Fibroblast of pulmonary artery (primary cell): Measurements from ENCODE around the gene ACOXL.

Experiments
- DNase-seq: peaks from one replicate; pipeline ENCODE4 v3.0.0-alpha.2; 2010; ENCODE audit warnings: low read depth
- H3K4me3 ChIP-seq: replicated peaks from 2 replicates; pipeline ENCODE4 v1.5.1; 2011; ENCODE audit warnings: low read depth, mild to moderate bottlenecking, control low read depth, low read length, moderate library complexity
- TF ChIP-seq, protein P1 (sequence below): IDR thresholded peaks from 2 replicates; pipeline ENCODE4 v1.5.1; 2011; ENCODE audit warnings: mild to moderate bottlenecking, control low read depth, low read length, inconsistent platforms; ENCODE audit errors: missing control alignments

ACOXL gene

DNA sequence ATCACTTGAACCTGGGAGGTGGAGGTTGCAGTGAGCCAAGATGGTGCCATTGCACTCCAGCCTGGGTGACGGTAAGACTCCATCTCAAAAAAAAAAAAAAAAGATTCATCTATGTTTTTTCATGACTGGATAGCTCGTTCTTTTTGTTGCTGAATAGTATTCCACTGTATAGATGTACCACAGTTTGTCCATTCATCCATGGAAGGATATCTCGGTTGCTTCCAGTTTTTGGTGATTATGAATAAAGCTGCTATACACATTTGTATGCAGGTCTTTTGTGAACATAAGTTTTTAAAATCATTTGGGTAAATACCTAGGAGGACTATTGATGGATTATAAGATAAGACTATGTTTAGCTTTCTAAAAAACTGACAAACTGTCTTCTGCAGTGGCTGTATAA lies 90.8 kb downstream of the ACOXL start:
- no peak overlapping the region for H3K4me3 ChIP-seq
- DNase-seq: no peak
- TF ChIP-seq, protein P1, sequence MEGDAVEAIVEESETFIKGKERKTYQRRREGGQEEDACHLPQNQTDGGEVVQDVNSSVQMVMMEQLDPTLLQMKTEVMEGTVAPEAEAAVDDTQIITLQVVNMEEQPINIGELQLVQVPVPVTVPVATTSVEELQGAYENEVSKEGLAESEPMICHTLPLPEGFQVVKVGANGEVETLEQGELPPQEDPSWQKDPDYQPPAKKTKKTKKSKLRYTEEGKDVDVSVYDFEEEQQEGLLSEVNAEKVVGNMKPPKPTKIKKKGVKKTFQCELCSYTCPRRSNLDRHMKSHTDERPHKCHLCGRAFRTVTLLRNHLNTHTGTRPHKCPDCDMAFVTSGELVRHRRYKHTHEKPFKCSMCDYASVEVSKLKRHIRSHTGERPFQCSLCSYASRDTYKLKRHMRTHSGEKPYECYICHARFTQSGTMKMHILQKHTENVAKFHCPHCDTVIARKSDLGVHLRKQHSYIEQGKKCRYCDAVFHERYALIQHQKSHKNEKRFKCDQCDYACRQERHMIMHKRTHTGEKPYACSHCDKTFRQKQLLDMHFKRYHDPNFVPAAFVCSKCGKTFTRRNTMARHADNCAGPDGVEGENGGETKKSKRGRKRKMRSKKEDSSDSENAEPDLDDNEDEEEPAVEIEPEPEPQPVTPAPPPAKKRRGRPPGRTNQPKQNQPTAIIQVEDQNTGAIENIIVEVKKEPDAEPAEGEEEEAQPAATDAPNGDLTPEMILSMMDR: no peak

DNA sequence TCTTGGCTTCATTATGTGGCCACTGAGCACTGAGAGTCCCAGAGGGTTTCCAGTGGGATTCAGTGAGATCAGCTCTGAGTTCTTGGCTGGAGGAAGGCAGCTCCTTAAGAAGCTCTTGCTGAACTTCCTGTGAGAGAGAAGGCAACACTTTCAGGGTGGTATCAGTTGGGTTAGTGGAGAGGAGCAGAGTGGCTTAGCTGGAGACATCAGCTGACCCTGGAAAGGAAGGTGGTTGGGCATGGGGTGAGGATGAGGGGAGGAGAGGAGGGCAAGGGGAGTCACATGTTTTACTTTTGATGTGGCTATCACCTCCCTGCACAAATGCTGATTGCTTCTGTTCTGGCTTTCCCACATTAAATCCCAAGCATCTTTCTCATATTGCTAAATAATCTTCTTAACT lies 95.1 kb downstream of the ACOXL start:
- TF ChIP-seq, protein P1: no peak
- DNase-seq: no peak

DNA sequence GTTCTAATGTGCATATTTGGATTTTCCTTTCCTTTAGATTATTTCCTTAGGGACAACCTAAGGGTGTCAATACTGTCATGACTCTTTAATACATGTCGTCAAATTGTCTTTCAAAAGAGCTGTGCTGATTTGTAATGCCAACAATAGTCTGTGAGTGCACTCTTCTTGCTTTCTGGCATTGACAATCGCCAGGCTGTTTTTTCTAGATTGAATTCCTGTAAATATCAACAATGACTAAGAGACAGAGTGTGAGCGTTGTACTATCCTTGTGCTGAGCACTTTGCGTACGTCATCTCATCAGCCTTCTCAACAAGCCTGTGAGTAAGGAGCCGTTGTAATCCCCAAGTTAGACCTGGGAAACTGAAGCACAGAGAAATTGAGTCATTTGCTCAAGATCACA lies 96.0 kb downstream of the ACOXL start:
- no peak overlapping the region for H3K4me3 ChIP-seq
- no peak for DNase-seq
- TF ChIP-seq, protein P1: no peak

More for the DNA sequence above, 95.1 kb downstream of the ACOXL start:
- H3K4me3 ChIP-seq: no peak overlapping the region

DNA sequence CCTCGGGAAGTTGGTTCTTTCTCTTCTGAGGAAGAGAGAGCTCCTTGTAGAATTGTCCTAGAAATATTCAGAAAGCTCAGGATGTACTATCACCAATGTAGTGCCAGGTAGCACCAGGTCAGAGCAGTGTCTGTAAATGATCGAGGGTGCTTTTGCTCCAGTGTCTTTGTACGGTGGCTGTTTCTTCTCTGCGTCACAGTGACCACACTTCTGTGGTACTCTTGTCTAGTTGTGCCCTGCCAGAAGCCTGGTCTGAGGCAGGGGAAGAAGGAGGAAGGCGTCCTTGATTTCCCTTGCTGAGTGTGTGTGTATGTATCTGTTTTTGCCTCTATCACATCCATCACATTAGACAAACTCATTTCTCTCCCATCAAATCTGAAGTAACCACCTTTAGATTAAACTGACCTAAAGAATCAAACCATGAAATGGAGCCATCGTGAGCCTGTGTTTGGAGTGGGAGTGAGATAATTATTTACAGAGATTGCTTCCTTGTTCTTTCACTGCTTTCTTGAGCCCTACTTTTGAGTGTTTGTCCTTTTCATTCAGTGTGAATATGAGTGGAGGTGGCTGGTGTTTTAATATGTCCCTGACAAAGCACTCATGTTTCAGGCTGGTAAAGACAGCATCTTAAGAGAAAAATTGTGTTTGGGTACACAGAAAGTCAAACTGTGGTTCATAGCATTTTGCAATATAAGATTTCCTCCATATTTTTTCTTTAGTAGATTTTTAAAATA lies 97.2 kb downstream of the ACOXL start:
- no peak for DNase-seq
- TF ChIP-seq, protein P1: no peak
- H3K4me3 ChIP-seq: no peak overlapping the region

DNA sequence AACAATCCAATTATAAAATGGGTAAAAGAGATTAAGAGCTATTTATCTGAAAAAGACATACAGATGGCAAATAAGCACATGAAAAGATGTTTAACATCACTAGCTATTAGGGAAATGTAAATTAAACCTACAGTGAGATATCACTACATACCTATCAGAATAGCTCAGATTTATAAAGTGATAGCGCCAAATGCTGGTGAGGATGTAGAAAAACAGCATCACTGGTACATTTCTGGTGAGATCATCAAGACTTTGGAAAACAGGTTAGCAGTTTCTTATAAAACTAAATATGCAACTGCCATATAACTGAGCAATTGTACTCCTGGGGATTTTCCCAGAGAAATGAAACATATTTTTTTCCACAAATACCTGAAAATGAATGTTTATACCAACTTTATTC lies 100.4 kb downstream of the ACOXL start:
- H3K4me3 ChIP-seq: no peak overlapping the region
- TF ChIP-seq, protein P1: no peak

DNA sequence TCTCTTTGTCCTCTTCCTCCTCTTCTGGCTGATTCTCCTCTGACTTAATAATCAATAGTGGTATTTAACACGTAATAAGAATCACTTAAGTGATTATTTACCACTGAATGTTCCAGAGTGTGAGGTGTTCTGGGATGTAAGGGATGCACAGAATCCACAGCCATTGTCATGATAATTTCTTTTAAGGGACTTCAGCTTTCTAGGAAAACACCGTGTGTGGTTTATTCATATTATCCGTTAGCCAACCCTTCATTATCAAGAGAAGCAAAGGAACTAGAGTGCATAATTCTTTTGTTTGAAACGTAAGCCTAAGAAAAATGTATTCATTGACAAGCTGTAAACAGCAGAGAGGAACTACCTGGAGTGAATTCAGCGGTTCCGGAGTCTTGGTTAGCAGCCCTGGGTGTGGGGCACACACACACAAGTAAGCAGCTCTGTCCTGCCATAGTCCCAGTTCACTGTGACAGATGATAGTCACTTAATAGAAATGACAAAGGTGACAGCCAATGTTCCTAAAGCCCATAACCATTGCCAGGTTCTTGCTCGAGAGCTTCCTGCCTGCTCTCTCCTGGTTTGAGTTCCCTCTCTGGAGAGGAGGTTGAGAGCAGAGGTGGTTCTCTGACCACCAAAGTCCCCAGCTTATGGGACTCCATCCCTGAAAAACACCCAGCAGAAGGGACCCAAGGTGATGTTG lies 101.9 kb downstream of the ACOXL start:
- H3K4me3 ChIP-seq: no peak overlapping the region
- TF ChIP-seq, protein P1: no peak
- DNase-seq: no peak

More for the DNA sequence above, 100.4 kb downstream of the ACOXL start:
- no peak for DNase-seq
